GM18867 (cell line): ENCODE measurements around the gene SSH3.
"Not testable (repeated sequence)": the region's sequence is repeated elsewhere in the genome, so short reads cannot be mapped to it uniquely, and the experiment has no call there.

Experiments used
- ATAC-seq: cut with Tn5 transposase; IDR thresholded peaks from one replicate; pipeline ENCODE4 v1.9.1; 2021; ENCODE audit warnings: mild to moderate bottlenecking, moderate library complexity; ENCODE audit not compliant: unreplicated experiment

Gene SSH3

GRCh38 chr11:67303132-67303834, at the start of gene SSH3:
Gene SSH3 (plus strand): TSS chr11:67303530. CDS start chr11:67303626, 96 bp downstream.
- ATAC-seq = no peak

GRCh38 chr11:67253872-67254624, 49.3 kb upstream of the SSH3 start:
- ATAC-seq = no peak

- no peak for ATAC-seq
Observed at GRCh38 chr11:67254798-67255197, 48.5 kb upstream of the SSH3 start.

- no peak for ATAC-seq
Observed at GRCh38 chr11:67255353-67255752, 48.0 kb upstream of the SSH3 start.

- ATAC-seq = no peak
Observed at GRCh38 chr11:67255864-67256263, 47.5 kb upstream of the SSH3 start.

- ATAC-seq = no peak
Observed at GRCh38 chr11:67256477-67257135, 46.7 kb upstream of the SSH3 start.

- ATAC-seq = no peak
Observed at GRCh38 chr11:67260406-67260805, 42.9 kb upstream of the SSH3 start.

GRCh38 chr11:67260885-67261639, 42.3 kb upstream of the SSH3 start:
- ATAC-seq = not testable (repeated sequence)

GRCh38 chr11:67261640-67261945, 41.7 kb upstream of the SSH3 start:
- no peak for ATAC-seq

GRCh38 chr11:67261946-67262681, 41.2 kb upstream of the SSH3 start:
- no peak for ATAC-seq

GRCh38 chr11:67262731-67263675, 40.3 kb upstream of the SSH3 start:
- ATAC-seq = no peak

- ATAC-seq = no peak
Observed at GRCh38 chr11:67264260-67264659, 39.1 kb upstream of the SSH3 start.

GRCh38 chr11:67264877-67265632, 38.3 kb upstream of the SSH3 start:
- ATAC-seq = no peak

- ATAC-seq = peak; percentile 48
Observed at GRCh38 chr11:67265633-67266448, 37.5 kb upstream of the SSH3 start.

GRCh38 chr11:67266449-67267187, 36.7 kb upstream of the SSH3 start, which contains the start of gene GRK2:
Gene GRK2 (plus strand): TSS chr11:67266473. CDS start chr11:67266700, 227 bp downstream.
- ATAC-seq = no peak

- no peak for ATAC-seq
Observed at GRCh38 chr11:67267188-67268080, 35.9 kb upstream of the SSH3 start.
